Endometrial microvascular endothelial cells (primary cell): Measurements from ENCODE around the gene GSTO2. TPM values are rescaled to one million over a fixed set of nuclear protein-coding genes. Genes with fewer than 3 reads are reported as not detected.

Experiments
- in situ Hi-C: cut with HindIII; loops from 2 replicates; pipeline ENCODE4 v1.10.0; 2017; ENCODE audit warnings: low sequenced_read_pairs, low pct_unique_long_range_greater_than_20kb; ENCODE audit errors: inconsistent ontology term
- total RNA-seq: library from RNA; depleted of rRNA; stranded (reverse); fragments of >200 nt; gene quantifications from one replicate; pipeline ENCODE4 v1.2.3, GENCODE V29; 2015; ENCODE audit errors: inconsistent ontology term

The GSTO2 gene
- total RNA-seq, 1 donor from 2014 or later = 0.19 TPM

- in situ Hi-C loops = no loop called here
Measured at GRCh38 chr10:104252368-104252767, 16.6 kb upstream of the GSTO2 start.

- in situ Hi-C loops = no loop called here
Measured at GRCh38 chr10:104253106-104253505, 15.9 kb upstream of the GSTO2 start.

GRCh38 chr10:104253606-104254410 lies 15.2 kb upstream of the GSTO2 start:
- in situ Hi-C loops = no loop called here

- in situ Hi-C loops = no loop called here
Measured at GRCh38 chr10:104254493-104255310, 14.3 kb upstream of the GSTO2 start, which contains the start of gene GSTO1. TSS of gene GSTO1 (plus strand) at chr10:104254892. CDS start at chr10:104254929, 37 bp downstream.

GRCh38 chr10:104255311-104255981 lies 13.5 kb upstream of the GSTO2 start:
- in situ Hi-C loops = no loop called here

- in situ Hi-C loops = no loop called here
Measured at GRCh38 chr10:104256335-104256961, 12.5 kb upstream of the GSTO2 start.

GRCh38 chr10:104257235-104257634 lies 11.7 kb upstream of the GSTO2 start:
- in situ Hi-C loops = no loop called here

GRCh38 chr10:104258209-104258608 lies 10.8 kb upstream of the GSTO2 start:
- in situ Hi-C loops = no loop called here

GRCh38 chr10:104259456-104259855 lies 9.5 kb upstream of the GSTO2 start:
- in situ Hi-C loops = no loop called here

GRCh38 chr10:104259999-104260774 lies 8.8 kb upstream of the GSTO2 start:
- in situ Hi-C loops = no loop called here

- in situ Hi-C loops = no loop called here
Measured at GRCh38 chr10:104260775-104261115, 8.2 kb upstream of the GSTO2 start.

- in situ Hi-C loops = no loop called here
Measured at GRCh38 chr10:104262055-104262454, 6.9 kb upstream of the GSTO2 start.

GRCh38 chr10:104264783-104265182 lies 4.2 kb upstream of the GSTO2 start:
- in situ Hi-C loops = no loop called here

- in situ Hi-C loops = no loop called here
Measured at GRCh38 chr10:104267721-104268404, 1.1 kb upstream of the GSTO2 start.

- in situ Hi-C loops = no loop called here
Measured at GRCh38 chr10:104268405-104268712, 625 bp upstream of the GSTO2 start.

GRCh38 chr10:104273286-104273685 lies 4.3 kb downstream of the GSTO2 start:
- in situ Hi-C loops = no loop called here

GRCh38 chr10:104273899-104274575 lies 5.1 kb downstream of the GSTO2 start:
- in situ Hi-C loops = no loop called here
